Measurements from ENCODE around the gene NR6A1. TPM values are rescaled to one million over a fixed set of nuclear protein-coding genes. Genes with fewer than 3 reads are reported as not detected.
A peak's percentile ranks its signal among the peaks of the same experiment; 100 is the strongest.
"Not testable (repeated sequence)": the region's sequence is repeated elsewhere in the genome, so short reads cannot be mapped to it uniquely, and the experiment has no call there.

NR6A1 gene
- polyA plus RNA-seq, 6 donors from 2014 or later = 0.08 to 0.11 TPM; not detected in 4

- Mint-ChIP-seq H3K36me3 (no peaks in the 10 kb centered on the region), H3K27me3 (peaks cover 12 to 22% (median 17%) of the 10 kb centered on the region in 3 donors), H3K4me1 (peaks cover 6 to 15% (median 14%) of the 10 kb centered on the region in 3 donors), H3K27ac (peak overlapping the region in 1 of 6 donors; percentile 49), H3K4me3 (peak overlapping the region in 3 of 8 donors; percentile 42 to 64 (median 46)), H3K9me3 (no peaks in the 10 kb centered on the region)
- no peak for ATAC-seq (ENCODE audit: low read depth in 2 of 2)
- no peak for DNase-seq
These were observed 8.4 kb upstream of the NR6A1 start for GRCh38 chr9:124779368-124780059.

GRCh38 chr9:124778575-124779367 lies 7.7 kb upstream of the NR6A1 start:
- no peak overlapping the region for H3K27ac Mint-ChIP-seq
- H3K9me3 Mint-ChIP-seq = no peaks in the 10 kb centered on the region
- peak overlapping the region in 1 of 8 donors; percentile 46 for H3K4me3 Mint-ChIP-seq
- H3K4me1 Mint-ChIP-seq = peaks cover 10 to 20% (median 17%) of the 10 kb centered on the region in 3 donors
- H3K36me3 Mint-ChIP-seq = no peaks in the 10 kb centered on the region
- DNase-seq (no peak), ATAC-seq (ENCODE audit: low read depth in 2 of 2) (no peak)
- peaks cover 12 to 28% (median 22%) of the 10 kb centered on the region in 3 donors for H3K27me3 Mint-ChIP-seq

GRCh38 chr9:124776954-124777648 lies 6.0 kb upstream of the NR6A1 start, which contains the start of gene OLFML2A:
TSS of gene OLFML2A (plus strand) at chr9:124777133. CDS start at chr9:124777271, 138 bp downstream.
- Mint-ChIP-seq H3K27ac (peak within 1 kb of the TSS in 4 of 6 donors; percentile 47 to 86 (median 66)), H3K4me1 (peaks cover 18 to 30% (median 24%) of the 10 kb centered on the region in 3 donors)

GRCh38 chr9:124776618-124776953 lies 5.5 kb upstream of the NR6A1 start:
- H3K36me3 Mint-ChIP-seq = no peaks in the 10 kb centered on the region
- H3K4me1 Mint-ChIP-seq = peaks cover 19 to 35% (median 29%) of the 10 kb centered on the region in 3 donors
- ATAC-seq (ENCODE audit: low read depth in 2 of 2) (no peak), DNase-seq (no peak)
- peak overlapping the region; percentile 73 to 89 (median 84) for H3K4me3 Mint-ChIP-seq
- H3K27ac Mint-ChIP-seq = peak overlapping the region in 4 of 6 donors; percentile 47 to 86 (median 66)
- H3K9me3 Mint-ChIP-seq = no peaks in the 10 kb centered on the region
- H3K27me3 Mint-ChIP-seq = peaks cover 19 to 35% (median 23%) of the 10 kb centered on the region in 3 donors

More at GRCh38 chr9:124776954-124777648, 6.0 kb upstream of the NR6A1 start, which contains the start of gene OLFML2A:
- H3K36me3 Mint-ChIP-seq = no peaks in the 10 kb centered on the region
- peak; percentile 52 to 53 for ATAC-seq (ENCODE audit: low read depth in 2 of 2)
- peak within 1 kb of the TSS; percentile 73 to 89 (median 84) for H3K4me3 Mint-ChIP-seq
- peak; percentile 39 for DNase-seq
- H3K27me3 Mint-ChIP-seq = peaks cover 19 to 35% (median 22%) of the 10 kb centered on the region in 3 donors
- no peaks in the 10 kb centered on the region for H3K9me3 Mint-ChIP-seq

GRCh38 chr9:124774129-124774978 lies 3.2 kb upstream of the NR6A1 start:
- H3K27ac Mint-ChIP-seq = peak overlapping the region in 2 of 6 donors; percentile 42 to 94
- peak overlapping the region in 6 of 8 donors; percentile 69 to 84 (median 79) for H3K4me3 Mint-ChIP-seq
- peaks cover 37 to 48% (median 46%) of the 10 kb centered on the region in 3 donors for H3K4me1 Mint-ChIP-seq
- peaks cover 33 to 51% (median 36%) of the 10 kb centered on the region in 3 donors for H3K27me3 Mint-ChIP-seq
- H3K9me3 Mint-ChIP-seq = no peaks in the 10 kb centered on the region
- H3K36me3 Mint-ChIP-seq = peaks cover 0 to 10% of the 10 kb centered on the region in 2 donors
- DNase-seq (peak; percentile 75), ATAC-seq (ENCODE audit: low read depth in 2 of 2) (peak; percentile 14 to 27)

- ATAC-seq (ENCODE audit: low read depth in 2 of 2) (no peak), DNase-seq (no peak)
- H3K27me3 Mint-ChIP-seq = peaks cover 41 to 58% (median 43%) of the 10 kb centered on the region in 3 donors
- peaks cover 42 to 53% (median 52%) of the 10 kb centered on the region in 3 donors for H3K4me1 Mint-ChIP-seq
- peaks cover 0 to 10% of the 10 kb centered on the region in 2 donors for H3K36me3 Mint-ChIP-seq
- H3K4me3 Mint-ChIP-seq = peak overlapping the region in 5 of 8 donors; percentile 5 to 82 (median 57)
- H3K27ac Mint-ChIP-seq = no peak overlapping the region
- H3K9me3 Mint-ChIP-seq = no peaks in the 10 kb centered on the region
These were observed 2.5 kb upstream of the NR6A1 start for GRCh38 chr9:124773473-124774128.

GRCh38 chr9:124772877-124773276 lies 1.8 kb upstream of the NR6A1 start:
- not testable (repeated sequence) for H3K9me3 Mint-ChIP-seq; DNase-seq; ATAC-seq (ENCODE audit: low read depth in 2 of 2); H3K36me3 Mint-ChIP-seq
- H3K4me1 Mint-ChIP-seq = peaks cover 42 to 53% (median 52%) of the 10 kb centered on the region in 3 donors
- peak overlapping the region in 3 of 6 donors; percentile 13 to 85 (median 50) for H3K27ac Mint-ChIP-seq
- H3K27me3 Mint-ChIP-seq = peaks cover 44 to 59% (median 46%) of the 10 kb centered on the region in 3 donors
- peak overlapping the region in 7 of 8 donors; percentile 89 to 97 (median 93) for H3K4me3 Mint-ChIP-seq

GRCh38 chr9:124771867-124772679 lies 962 bp upstream of the NR6A1 start:
- H3K36me3 Mint-ChIP-seq = peaks cover 0 to 10% of the 10 kb centered on the region in 2 donors
- peaks cover 42 to 53% (median 52%) of the 10 kb centered on the region in 3 donors for H3K4me1 Mint-ChIP-seq
- ATAC-seq (ENCODE audit: low read depth in 2 of 2) (no peak), DNase-seq (peak; percentile 37)
- H3K27ac Mint-ChIP-seq = peak overlapping the region; percentile 39 to 99 (median 96)
- peak overlapping the region; percentile 89 to 97 (median 94) for H3K4me3 Mint-ChIP-seq
- no peaks in the 10 kb centered on the region for H3K9me3 Mint-ChIP-seq
- peaks cover 45 to 61% (median 47%) of the 10 kb centered on the region in 3 donors for H3K27me3 Mint-ChIP-seq

- Mint-ChIP-seq H3K9me3 (no peaks in the 10 kb centered on the region), H3K27ac (peak overlapping the region in 4 of 6 donors; percentile 83 to 98 (median 93)), H3K4me3 (peak overlapping the region; percentile 82 to 97 (median 94)), H3K27me3 (peaks cover 40 to 55% (median 42%) of the 10 kb centered on the region in 3 donors), H3K4me1 (peaks cover 40 to 42% (median 40%) of the 10 kb centered on the region in 3 donors), H3K36me3 (peaks cover 0 to 10% of the 10 kb centered on the region in 2 donors)
- DNase-seq = no peak
- ATAC-seq (ENCODE audit: low read depth in 2 of 2) = peak; percentile 5 to 9
These were observed 621 bp downstream of the NR6A1 start for GRCh38 chr9:124770359-124771020.

GRCh38 chr9:124769549-124770358 lies 1.4 kb downstream of the NR6A1 start:
- Mint-ChIP-seq H3K4me1 (peaks cover 40 to 43% (median 41%) of the 10 kb centered on the region in 3 donors), H3K36me3 (peaks cover 0 to 10% of the 10 kb centered on the region in 2 donors), H3K27ac (peak overlapping the region in 5 of 6 donors; percentile 21 to 98 (median 83)), H3K9me3 (no peaks in the 10 kb centered on the region), H3K27me3 (peaks cover 40 to 53% (median 43%) of the 10 kb centered on the region in 3 donors), H3K4me3 (peak overlapping the region; percentile 82 to 97 (median 94))
- peak; percentile 12 for DNase-seq
- ATAC-seq (ENCODE audit: low read depth in 2 of 2) = no peak

Measured in naive B cell (primary cell).